ENCODE data around the gene HSPBP1.

Gene HSPBP1

GRCh38 chr19:55304279-55304978 is 24.5 kb upstream of the HSPBP1 start:
- no peak for DNase-seq

GRCh38 chr19:55303477-55303876 is 23.6 kb upstream of the HSPBP1 start:
- no peak for DNase-seq

GRCh38 chr19:55302318-55302703 is 22.4 kb upstream of the HSPBP1 start:
- DNase-seq: no peak

GRCh38 chr19:55301459-55302317 is 21.8 kb upstream of the HSPBP1 start:
- DNase-seq: peak; percentile 90

GRCh38 chr19:55300886-55301458 is 21.1 kb upstream of the HSPBP1 start:
- no peak for DNase-seq

- no peak for DNase-seq
Observed at GRCh38 chr19:55299991-55300390, 20.1 kb upstream of the HSPBP1 start.

- DNase-seq: no peak
Observed at GRCh38 chr19:55297267-55297666, 17.4 kb upstream of the HSPBP1 start.

GRCh38 chr19:55289117-55289796 is 9.3 kb upstream of the HSPBP1 start:
- DNase-seq: no peak

- DNase-seq: no peak
Observed at GRCh38 chr19:55287361-55288079, 7.6 kb upstream of the HSPBP1 start.

- no peak for DNase-seq
Observed at GRCh38 chr19:55285229-55285890, 5.5 kb upstream of the HSPBP1 start.

- no peak for DNase-seq
Observed at GRCh38 chr19:55284405-55285058, 4.6 kb upstream of the HSPBP1 start.

GRCh38 chr19:55283548-55284377 is 3.9 kb upstream of the HSPBP1 start, which contains the start of gene BRSK1:
TSS of gene BRSK1 (plus strand) at chr19:55283997. CDS start at chr19:55284443, 446 bp downstream.
- peak; percentile 87 for DNase-seq

- DNase-seq: no peak
Observed at GRCh38 chr19:55279340-55279739, 570 bp downstream of the HSPBP1 start.

GRCh38 chr19:55278391-55279135 is 1.3 kb downstream of the HSPBP1 start:
- DNase-seq: no peak

- DNase-seq: no peak
Observed at GRCh38 chr19:55277494-55277893, 2.4 kb downstream of the HSPBP1 start.

- DNase-seq: no peak
Observed at GRCh38 chr19:55276720-55277430, 3.0 kb downstream of the HSPBP1 start.

- no peak for DNase-seq
Observed at GRCh38 chr19:55275851-55276719, 3.8 kb downstream of the HSPBP1 start.

All from left hindlimb (tissue), 1 donor.